ENCODE data around the gene ASTL. TPM values are rescaled to one million over a fixed set of nuclear protein-coding genes. Genes with fewer than 3 reads are reported as not detected.
A peak's percentile ranks its signal among the peaks of the same experiment; 100 is the strongest.

ASTL gene
- total RNA-seq, 3 donors from 2014 or later (not counting 1 experiment from before 2014, with no cell fraction given), result 5.5 to 11.3 (median 8.8) TPM

GRCh38 chr2:96159084-96159830 is 21.0 kb upstream of the ASTL start:
- H3K27ac Mint-ChIP-seq, result peak overlapping the region; percentile 77 to 92
- TF ChIP-seq, protein P1, sequence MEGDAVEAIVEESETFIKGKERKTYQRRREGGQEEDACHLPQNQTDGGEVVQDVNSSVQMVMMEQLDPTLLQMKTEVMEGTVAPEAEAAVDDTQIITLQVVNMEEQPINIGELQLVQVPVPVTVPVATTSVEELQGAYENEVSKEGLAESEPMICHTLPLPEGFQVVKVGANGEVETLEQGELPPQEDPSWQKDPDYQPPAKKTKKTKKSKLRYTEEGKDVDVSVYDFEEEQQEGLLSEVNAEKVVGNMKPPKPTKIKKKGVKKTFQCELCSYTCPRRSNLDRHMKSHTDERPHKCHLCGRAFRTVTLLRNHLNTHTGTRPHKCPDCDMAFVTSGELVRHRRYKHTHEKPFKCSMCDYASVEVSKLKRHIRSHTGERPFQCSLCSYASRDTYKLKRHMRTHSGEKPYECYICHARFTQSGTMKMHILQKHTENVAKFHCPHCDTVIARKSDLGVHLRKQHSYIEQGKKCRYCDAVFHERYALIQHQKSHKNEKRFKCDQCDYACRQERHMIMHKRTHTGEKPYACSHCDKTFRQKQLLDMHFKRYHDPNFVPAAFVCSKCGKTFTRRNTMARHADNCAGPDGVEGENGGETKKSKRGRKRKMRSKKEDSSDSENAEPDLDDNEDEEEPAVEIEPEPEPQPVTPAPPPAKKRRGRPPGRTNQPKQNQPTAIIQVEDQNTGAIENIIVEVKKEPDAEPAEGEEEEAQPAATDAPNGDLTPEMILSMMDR (IDR thresholded peaks at IDR 0.05), result no peak
- peak in 1 of 2 donors; percentile 67 for DNase-seq

GRCh38 chr2:96158554-96158940 is 20.2 kb upstream of the ASTL start:
- DNase-seq, result no peak
- no peaks in the 10 kb centered on the region for H3K36me3 ChIP-seq (ENCODE audit: control insufficient read depth, insufficient read depth, low read length)
- H3K4me3 Mint-ChIP-seq, result no peak overlapping the region
- intact Hi-C loops (cut with micrococcal nuclease), result no loop called here
- peak overlapping the region; percentile 64 for H3K27ac ChIP-seq (ENCODE audit: low read length)
- H3K27ac Mint-ChIP-seq, result peak overlapping the region in 1 of 2 donors; percentile 92
- peaks cover 38 to 67% of the 10 kb centered on the region in 2 donors for H3K4me1 Mint-ChIP-seq
- 91% methylated on average over 14 of the region's 14 CpGs for WGBS (ENCODE audit: insufficient coverage)
- TF ChIP-seq, protein P1 (IDR thresholded peaks at IDR 0.05), result no peak
- no peaks in the 10 kb centered on the region for H3K36me3 Mint-ChIP-seq
- H3K27me3 Mint-ChIP-seq (ENCODE audit: low read depth in 2 of 2), result no peaks in the 10 kb centered on the region
- H3K9me3 Mint-ChIP-seq, result no peaks in the 10 kb centered on the region
- H3K4me3 ChIP-seq (ENCODE audit: low read length), result no peak overlapping the region
- ATAC-seq, result no peak
- H3K4me1 ChIP-seq (ENCODE audit: control insufficient read depth, insufficient read depth, low read length), result peaks cover 80% of the 10 kb centered on the region
- no peaks in the 10 kb centered on the region for H3K27me3 ChIP-seq (ENCODE audit: control insufficient read depth, insufficient read depth, low read length)
- no peaks in the 10 kb centered on the region for H3K9me3 ChIP-seq (ENCODE audit: control insufficient read depth, insufficient read depth, low read length)

More at GRCh38 chr2:96159084-96159830, 21.0 kb upstream of the ASTL start:
- H3K4me1 Mint-ChIP-seq, result peaks cover 45 to 74% of the 10 kb centered on the region in 2 donors
- intact Hi-C loops (cut with micrococcal nuclease), result no loop called here
- H3K9me3 Mint-ChIP-seq, result no peaks in the 10 kb centered on the region
- H3K4me3 Mint-ChIP-seq, result peak overlapping the region; percentile 68
- 61% methylated on average over 17 of the region's 17 CpGs for WGBS (ENCODE audit: insufficient coverage)
- Histone ChIP-seq H3K27ac (ENCODE audit: low read length) (peak overlapping the region; percentile 64), H3K4me1 (ENCODE audit: control insufficient read depth, insufficient read depth, low read length) (peaks cover 87% of the 10 kb centered on the region), H3K27me3 (ENCODE audit: control insufficient read depth, insufficient read depth, low read length) (no peaks in the 10 kb centered on the region), H3K36me3 (ENCODE audit: control insufficient read depth, insufficient read depth, low read length) (no peaks in the 10 kb centered on the region), H3K4me3 (ENCODE audit: low read length) (no peak overlapping the region), H3K9me3 (ENCODE audit: control insufficient read depth, insufficient read depth, low read length) (no peaks in the 10 kb centered on the region)
- H3K27me3 Mint-ChIP-seq (ENCODE audit: low read depth in 2 of 2), result no peaks in the 10 kb centered on the region
- ATAC-seq, result no peak
- H3K36me3 Mint-ChIP-seq, result no peaks in the 10 kb centered on the region

DNA sequence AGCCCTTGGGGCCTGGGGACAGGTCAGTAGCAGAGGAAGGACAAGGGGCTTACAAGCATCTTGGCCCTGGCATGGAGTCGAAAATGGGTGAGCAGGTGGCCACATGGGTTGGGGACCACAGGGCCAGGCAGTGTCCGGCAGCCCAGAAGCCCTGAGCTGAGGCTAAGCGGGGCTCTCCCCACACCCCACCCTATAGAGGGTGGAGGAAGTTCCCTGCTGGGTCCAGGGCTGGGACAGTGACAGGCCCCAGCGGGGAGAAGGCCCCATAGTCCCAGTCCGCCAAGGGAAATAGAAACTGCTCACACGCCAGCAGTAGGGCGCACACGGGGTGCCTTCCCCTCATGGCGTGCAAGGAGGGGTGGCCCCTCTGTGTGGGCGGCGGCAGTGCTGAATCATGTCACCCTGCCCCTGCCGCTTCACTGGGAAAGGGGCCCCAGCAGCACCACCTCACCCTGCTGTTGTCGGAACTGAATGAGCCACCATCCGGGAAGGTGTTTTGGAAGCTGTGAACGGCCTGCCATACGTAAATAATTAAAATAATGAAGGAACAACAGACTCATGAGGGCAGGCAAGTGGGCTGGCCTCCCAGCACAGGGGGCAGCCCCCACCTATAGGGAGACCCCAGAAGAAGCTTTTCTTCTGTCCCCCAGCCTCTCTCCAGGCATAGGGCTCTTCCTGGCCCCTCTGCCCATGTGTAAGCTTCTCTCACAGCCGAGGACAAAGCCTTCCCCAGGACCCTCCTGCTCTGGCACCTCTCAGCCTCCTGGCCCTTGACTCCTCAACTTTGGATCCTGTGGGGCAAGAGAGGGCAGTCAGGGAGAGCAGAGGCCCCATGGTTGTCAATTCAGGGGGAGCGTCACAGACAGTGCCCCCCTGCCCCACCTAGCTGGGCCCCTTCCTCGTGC is 19.6 kb upstream of the ASTL start:
- Mint-ChIP-seq H3K4me1 (peaks cover 35 to 62% of the 10 kb centered on the region in 2 donors), H3K27ac (peak overlapping the region; percentile 50 to 92), H3K9me3 (no peaks in the 10 kb centered on the region), H3K27me3 (ENCODE audit: low read depth in 2 of 2) (no peaks in the 10 kb centered on the region), H3K4me3 (no peak overlapping the region), H3K36me3 (no peaks in the 10 kb centered on the region)
- DNase-seq (peak in 1 of 2 donors; percentile 88), ATAC-seq (peak; percentile 41 to 72 (median 71))
- H3K36me3 ChIP-seq (ENCODE audit: control insufficient read depth, insufficient read depth, low read length), result no peaks in the 10 kb centered on the region
- 45% methylated on average over 17 of the region's 19 CpGs for WGBS (ENCODE audit: insufficient coverage)
- peak overlapping the region; percentile 54 for H3K27ac ChIP-seq (ENCODE audit: low read length)
- H3K9me3 ChIP-seq (ENCODE audit: control insufficient read depth, insufficient read depth, low read length), result no peaks in the 10 kb centered on the region
- TF ChIP-seq, protein P1 (IDR thresholded peaks at IDR 0.05), result no peak
- no peak overlapping the region for H3K4me3 ChIP-seq (ENCODE audit: low read length)
- H3K27me3 ChIP-seq (ENCODE audit: control insufficient read depth, insufficient read depth, low read length), result no peaks in the 10 kb centered on the region
- H3K4me1 ChIP-seq (ENCODE audit: control insufficient read depth, insufficient read depth, low read length), result peaks cover 74% of the 10 kb centered on the region
- intact Hi-C loops (cut with micrococcal nuclease), result no loop called here

All from natural killer cell (primary cell).